ENCODE data around the gene NPHP1. TPM values are rescaled to one million over a fixed set of nuclear protein-coding genes. Genes with fewer than 3 reads are reported as not detected.

NPHP1 gene
- total and polyA plus RNA-seq, 3 experiments from 2014 or later: 1.0 to 2.5 (median 1.9) TPM

DNA sequence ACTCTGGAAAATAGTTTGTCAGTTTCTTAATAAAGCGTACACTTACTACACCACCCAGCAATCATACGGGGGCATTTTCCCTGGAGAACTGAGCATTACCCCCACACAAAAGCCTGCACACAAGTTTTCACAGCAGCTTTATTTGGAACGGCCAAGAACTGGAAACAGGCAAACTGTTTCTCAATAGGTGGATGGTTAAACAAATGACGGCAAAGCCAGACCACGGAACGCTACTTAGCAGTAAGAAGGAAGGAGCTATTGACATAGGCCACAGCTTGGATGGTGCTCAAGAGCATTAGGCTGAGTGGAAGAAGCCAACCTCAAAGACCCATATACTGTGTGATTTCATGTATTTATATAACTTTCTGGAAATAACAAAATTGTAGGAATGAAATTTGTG, 98.2 kb downstream of the NPHP1 start:
- H3K27me3 ChIP-seq (ENCODE audit: insufficient read depth, low read length, poor library complexity, severe bottlenecking): no peaks in the 10 kb centered on the region
- no peaks in the 10 kb centered on the region for H3K4me1 Mint-ChIP-seq
- H3K9me3 Mint-ChIP-seq: no peaks in the 10 kb centered on the region
- H3K9me3 ChIP-seq (ENCODE audit: low read length): no peaks in the 10 kb centered on the region
- H3K27me3 Mint-ChIP-seq: peaks cover 11 to 73% of the 10 kb centered on the region in 2 donors
- POLR2A ChIA-PET: no interaction called here
- no peaks in the 10 kb centered on the region for H3K36me3 ChIP-seq (ENCODE audit: insufficient read depth, low read length)
- no peak overlapping the region for H3K4me3 ChIP-seq (ENCODE audit: low read length)
- H3K4me1 ChIP-seq (ENCODE audit: insufficient read depth, low read length): no peaks in the 10 kb centered on the region
- no peak overlapping the region for H3K27ac ChIP-seq (ENCODE audit: low read depth, low read length)
- DNase-seq: no peak
- no peak overlapping the region for H3K27ac Mint-ChIP-seq
- no peaks in the 10 kb centered on the region for H3K36me3 Mint-ChIP-seq
- no peak overlapping the region for H3K4me3 Mint-ChIP-seq
- CTCF ChIA-PET: no interaction called here

DNA sequence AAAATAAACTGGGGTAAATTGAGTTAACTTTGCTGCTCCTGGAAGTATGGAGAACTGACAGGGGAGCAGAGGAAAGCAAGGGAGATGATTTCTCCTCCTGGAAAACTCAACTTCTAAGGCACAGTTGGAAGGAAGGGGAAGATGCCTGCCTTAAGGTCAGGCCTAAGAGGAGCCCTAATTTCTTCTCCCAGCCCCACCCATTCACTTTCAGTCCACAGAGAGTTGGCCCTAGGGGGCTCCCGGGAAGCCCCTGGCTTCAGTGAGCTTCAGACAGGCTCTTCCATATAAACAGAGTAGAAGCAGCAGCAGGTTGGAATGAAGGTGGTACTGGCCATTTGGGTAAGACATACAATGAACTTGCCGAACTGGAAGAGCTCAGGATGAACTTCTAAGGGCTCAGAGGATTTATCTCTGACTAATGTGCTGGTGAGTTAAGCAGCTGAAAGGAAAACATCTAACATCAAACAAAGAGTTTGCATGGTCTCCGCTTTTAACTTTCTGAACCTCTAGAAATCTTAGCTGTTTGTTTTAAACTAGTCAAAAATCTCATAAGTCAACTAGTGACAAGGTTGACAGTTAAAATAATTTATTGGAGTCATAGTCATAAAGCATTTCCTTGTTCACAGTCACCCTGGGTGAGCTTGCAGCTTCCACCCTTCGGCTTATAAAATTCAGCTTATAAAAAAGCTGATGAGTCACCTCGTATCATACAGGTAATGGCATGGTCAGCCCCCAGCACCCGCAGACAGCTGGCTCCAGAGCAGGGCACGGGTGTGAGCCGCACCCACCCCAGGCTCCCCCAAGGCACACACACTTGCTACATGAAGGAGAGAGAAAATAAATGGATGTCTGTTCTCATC, 99.0 kb downstream of the NPHP1 start:
- ChIA-PET CTCF (interaction anchor here (1.0 kb wide), 1 partner anchor 8 kb away, joined by 3 read pairs; no protein-coding TSS in a partner anchor), POLR2A (no interaction called here)
- DNase-seq: no peak
- no peaks in the 10 kb centered on the region for H3K36me3 ChIP-seq (ENCODE audit: insufficient read depth, low read length)
- Mint-ChIP-seq H3K27me3 (peaks cover 11 to 73% of the 10 kb centered on the region in 2 donors), H3K4me1 (peaks cover 0 to 2% (median 0%) of the 10 kb centered on the region in 3 donors), H3K4me3 (no peak overlapping the region), H3K27ac (no peak overlapping the region), H3K9me3 (no peaks in the 10 kb centered on the region), H3K36me3 (no peaks in the 10 kb centered on the region)
- H3K9me3 ChIP-seq (ENCODE audit: low read length): no peaks in the 10 kb centered on the region
- no peak overlapping the region for H3K4me3 ChIP-seq (ENCODE audit: low read length)
- no peaks in the 10 kb centered on the region for H3K4me1 ChIP-seq (ENCODE audit: insufficient read depth, low read length)
- H3K27ac ChIP-seq (ENCODE audit: low read depth, low read length): no peak overlapping the region
- no peaks in the 10 kb centered on the region for H3K27me3 ChIP-seq (ENCODE audit: insufficient read depth, low read length, poor library complexity, severe bottlenecking)

DNA sequence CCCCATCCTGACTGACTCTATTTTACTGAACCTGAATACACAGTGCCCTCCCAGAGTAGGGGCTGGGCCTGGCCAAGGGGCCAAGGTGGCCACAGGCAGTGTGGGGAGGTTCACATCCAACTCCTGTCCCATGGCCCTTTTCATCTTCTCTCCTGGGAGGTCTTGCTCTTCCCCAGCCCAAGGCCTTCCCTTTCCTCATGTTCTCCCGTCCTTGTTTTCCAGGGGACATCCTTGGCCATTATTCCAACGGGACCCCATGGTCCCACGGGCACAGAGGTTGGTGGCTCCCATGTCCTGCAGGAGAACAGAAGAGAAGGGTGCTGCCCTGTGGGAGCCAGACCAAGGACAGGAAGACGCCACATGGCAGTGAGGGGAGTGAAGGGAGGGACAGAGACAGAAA, 99.6 kb downstream of the NPHP1 start:
- Histone ChIP-seq H3K27ac (ENCODE audit: low read depth, low read length) (no peak overlapping the region), H3K9me3 (ENCODE audit: low read length) (no peaks in the 10 kb centered on the region), H3K4me1 (ENCODE audit: insufficient read depth, low read length) (no peaks in the 10 kb centered on the region), H3K4me3 (ENCODE audit: low read length) (no peak overlapping the region), H3K36me3 (ENCODE audit: insufficient read depth, low read length) (no peaks in the 10 kb centered on the region), H3K27me3 (ENCODE audit: insufficient read depth, low read length, poor library complexity, severe bottlenecking) (no peaks in the 10 kb centered on the region)
- no peaks in the 10 kb centered on the region for H3K9me3 Mint-ChIP-seq
- peaks cover 0 to 2% (median 0%) of the 10 kb centered on the region in 3 donors for H3K4me1 Mint-ChIP-seq
- peaks cover 11 to 71% of the 10 kb centered on the region in 2 donors for H3K27me3 Mint-ChIP-seq
- ChIA-PET CTCF (interaction anchor here (1.0 kb wide), 1 partner anchor 9 kb away, joined by 3 read pairs; no protein-coding TSS in a partner anchor), POLR2A (no interaction called here)
- no peaks in the 10 kb centered on the region for H3K36me3 Mint-ChIP-seq
- H3K27ac Mint-ChIP-seq: no peak overlapping the region
- H3K4me3 Mint-ChIP-seq: no peak overlapping the region
- no peak for DNase-seq

DNA sequence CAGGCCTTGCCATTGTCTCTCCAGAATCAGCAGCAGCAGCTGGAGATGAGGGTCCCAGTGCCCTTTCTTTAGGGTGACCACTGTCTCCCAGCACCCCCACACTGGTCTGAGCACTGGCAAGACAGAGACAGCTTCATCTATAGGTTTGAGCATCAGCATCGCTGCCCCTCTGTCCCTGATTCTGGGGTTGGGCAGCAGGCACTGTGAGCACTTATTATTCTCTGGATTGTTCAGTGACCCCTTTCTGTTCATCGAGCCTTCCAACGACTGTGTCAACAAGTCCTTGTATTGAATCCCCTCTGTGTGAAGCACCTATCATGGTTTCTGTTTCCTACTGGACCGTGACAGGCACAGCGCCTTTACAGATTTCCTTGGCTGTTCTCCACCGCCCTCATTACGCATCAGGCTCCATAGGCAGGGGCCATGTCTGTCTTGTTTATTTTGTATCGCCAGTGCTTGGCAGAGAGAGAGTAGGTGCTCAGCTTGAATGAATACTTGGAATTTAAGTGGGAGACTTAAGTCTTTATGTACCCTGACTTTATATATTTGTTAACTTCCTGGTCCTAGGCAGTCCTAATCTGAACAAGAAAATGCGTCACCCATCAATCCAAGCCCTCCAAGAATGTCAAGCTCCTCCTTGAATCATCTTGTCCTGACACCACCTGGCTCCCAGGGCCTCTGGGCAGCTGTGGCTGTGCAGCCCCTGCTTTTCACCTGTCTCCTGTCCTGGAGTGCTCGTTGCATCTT, 100.6 kb downstream of the NPHP1 start:
- Mint-ChIP-seq H3K36me3 (no peaks in the 10 kb centered on the region), H3K9me3 (no peaks in the 10 kb centered on the region), H3K4me1 (peaks cover 0 to 2% (median 0%) of the 10 kb centered on the region in 3 donors), H3K27ac (no peak overlapping the region), H3K4me3 (no peak overlapping the region), H3K27me3 (peaks cover 11 to 65% of the 10 kb centered on the region in 2 donors)
- CTCF ChIA-PET: no interaction called here
- H3K4me3 ChIP-seq (ENCODE audit: low read length): no peak overlapping the region
- no peaks in the 10 kb centered on the region for H3K27me3 ChIP-seq (ENCODE audit: insufficient read depth, low read length, poor library complexity, severe bottlenecking)
- no peak for DNase-seq
- H3K36me3 ChIP-seq (ENCODE audit: insufficient read depth, low read length): no peaks in the 10 kb centered on the region
- no peaks in the 10 kb centered on the region for H3K4me1 ChIP-seq (ENCODE audit: insufficient read depth, low read length)
- POLR2A ChIA-PET: no interaction called here
- no peaks in the 10 kb centered on the region for H3K9me3 ChIP-seq (ENCODE audit: low read length)
- H3K27ac ChIP-seq (ENCODE audit: low read depth, low read length): no peak overlapping the region

DNA sequence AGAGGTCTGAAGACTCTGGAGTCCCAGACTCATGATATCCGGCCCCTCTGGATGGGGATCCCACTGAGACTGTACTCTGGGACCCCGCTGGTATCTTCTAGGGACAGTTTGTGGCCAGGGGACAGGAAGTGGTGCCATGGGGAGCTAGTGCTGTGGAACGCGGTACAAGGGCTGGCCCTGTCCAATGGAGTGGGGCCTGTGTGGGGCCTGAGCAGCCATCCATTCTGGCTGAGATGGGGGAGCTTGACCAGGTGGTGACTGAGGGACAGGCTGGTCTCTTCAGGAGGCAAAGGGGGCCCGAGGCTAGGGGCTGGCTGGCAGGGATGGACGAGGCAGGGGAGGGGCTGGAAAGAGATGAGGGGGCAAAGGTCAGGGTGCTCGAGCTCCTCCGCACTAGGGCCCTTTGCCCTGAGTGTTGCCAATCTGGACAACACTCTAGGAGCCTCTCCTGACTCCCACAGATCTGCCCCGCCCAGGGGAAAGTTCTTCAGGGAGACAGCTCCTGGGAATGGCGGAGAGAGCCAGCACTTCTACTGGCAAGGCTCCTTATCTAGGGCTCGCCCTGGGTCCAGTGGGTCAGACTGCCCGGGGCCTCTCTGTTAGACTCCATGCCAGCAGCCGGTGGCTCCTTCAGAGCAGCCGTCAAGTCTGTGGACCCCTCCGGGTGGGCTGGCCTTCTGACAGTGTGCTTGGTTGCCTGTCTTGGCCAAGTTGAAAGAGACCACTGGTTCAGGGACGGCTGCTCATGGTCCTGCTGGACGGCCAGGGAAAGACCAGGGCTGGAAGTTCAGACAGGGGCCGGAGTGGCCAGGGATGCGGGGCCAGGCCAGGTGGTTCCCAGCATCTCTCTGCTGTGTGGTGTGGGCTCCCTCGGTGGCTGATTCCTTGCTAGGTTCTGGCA, 101.5 kb downstream of the NPHP1 start:
- no peaks in the 10 kb centered on the region for H3K9me3 ChIP-seq (ENCODE audit: low read length)
- H3K4me3 Mint-ChIP-seq: no peak overlapping the region
- H3K9me3 Mint-ChIP-seq: no peaks in the 10 kb centered on the region
- H3K4me1 Mint-ChIP-seq: peaks cover 0 to 2% (median 0%) of the 10 kb centered on the region in 3 donors
- ChIA-PET POLR2A (no interaction called here), CTCF (no interaction called here)
- H3K4me3 ChIP-seq (ENCODE audit: low read length): no peak overlapping the region
- peak overlapping the region in 1 of 8 donors; percentile 42 for H3K27ac Mint-ChIP-seq
- H3K27me3 Mint-ChIP-seq: peaks cover 11 to 59% of the 10 kb centered on the region in 2 donors
- no peak overlapping the region for H3K27ac ChIP-seq (ENCODE audit: low read depth, low read length)
- no peaks in the 10 kb centered on the region for H3K27me3 ChIP-seq (ENCODE audit: insufficient read depth, low read length, poor library complexity, severe bottlenecking)
- H3K36me3 Mint-ChIP-seq: no peaks in the 10 kb centered on the region
- H3K4me1 ChIP-seq (ENCODE audit: insufficient read depth, low read length): no peaks in the 10 kb centered on the region
- no peaks in the 10 kb centered on the region for H3K36me3 ChIP-seq (ENCODE audit: insufficient read depth, low read length)
- DNase-seq: no peak

DNA sequence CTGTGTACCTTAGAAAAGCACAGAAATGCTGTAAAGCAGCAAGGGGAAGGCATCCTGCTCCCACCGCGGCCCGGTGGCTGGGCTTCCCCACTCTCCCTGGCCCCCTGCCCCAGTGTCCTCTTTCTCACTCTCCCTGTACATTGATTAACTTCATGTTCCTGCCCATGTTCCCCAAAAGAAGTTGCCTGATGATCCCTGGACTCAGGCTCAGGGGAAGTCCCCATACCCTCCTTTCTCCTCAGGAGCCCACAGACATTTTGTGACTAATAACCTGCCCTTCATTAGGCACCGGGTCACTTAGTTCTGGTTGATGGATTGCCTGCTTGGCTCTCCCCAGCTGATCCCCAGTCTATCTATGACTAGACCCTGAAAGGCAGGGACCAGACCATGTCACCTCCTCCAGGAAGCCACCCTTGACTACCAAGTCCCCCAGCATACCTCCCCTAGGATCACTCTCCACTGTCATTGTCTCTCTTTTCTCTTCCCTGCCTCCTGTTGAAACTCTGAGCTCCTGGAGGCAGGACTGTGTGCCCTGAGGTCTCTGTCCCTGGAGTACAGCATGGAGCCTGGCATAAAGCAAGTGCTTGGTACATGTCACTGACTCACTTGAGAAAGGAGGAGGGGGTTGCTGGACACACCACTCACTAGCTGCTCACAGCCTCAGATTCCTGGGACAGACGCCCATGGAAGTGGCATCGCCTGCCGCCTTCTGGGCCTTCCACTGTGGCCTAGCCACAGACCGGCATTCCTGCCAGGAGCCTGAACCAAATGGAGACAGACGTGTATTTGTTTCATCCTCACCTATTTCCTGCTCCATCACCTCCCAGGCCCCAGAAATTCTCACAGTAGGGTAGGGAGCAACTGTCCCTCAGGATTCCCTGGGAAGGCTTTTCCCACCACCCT, 102.7 kb downstream of the NPHP1 start:
- CTCF ChIA-PET: no interaction called here
- Histone ChIP-seq H3K4me3 (ENCODE audit: low read length) (no peak overlapping the region), H3K9me3 (ENCODE audit: low read length) (no peaks in the 10 kb centered on the region), H3K27me3 (ENCODE audit: insufficient read depth, low read length, poor library complexity, severe bottlenecking) (no peaks in the 10 kb centered on the region), H3K27ac (ENCODE audit: low read depth, low read length) (no peak overlapping the region), H3K4me1 (ENCODE audit: insufficient read depth, low read length) (no peaks in the 10 kb centered on the region), H3K36me3 (ENCODE audit: insufficient read depth, low read length) (no peaks in the 10 kb centered on the region)
- no peaks in the 10 kb centered on the region for H3K36me3 Mint-ChIP-seq
- H3K4me3 Mint-ChIP-seq: no peak overlapping the region
- H3K27me3 Mint-ChIP-seq: peaks cover 6 to 48% of the 10 kb centered on the region in 2 donors
- POLR2A ChIA-PET: no interaction called here
- peaks cover 0 to 2% (median 0%) of the 10 kb centered on the region in 3 donors for H3K4me1 Mint-ChIP-seq
- no peak for DNase-seq
- H3K9me3 Mint-ChIP-seq: no peaks in the 10 kb centered on the region
- H3K27ac Mint-ChIP-seq: no peak overlapping the region

DNA sequence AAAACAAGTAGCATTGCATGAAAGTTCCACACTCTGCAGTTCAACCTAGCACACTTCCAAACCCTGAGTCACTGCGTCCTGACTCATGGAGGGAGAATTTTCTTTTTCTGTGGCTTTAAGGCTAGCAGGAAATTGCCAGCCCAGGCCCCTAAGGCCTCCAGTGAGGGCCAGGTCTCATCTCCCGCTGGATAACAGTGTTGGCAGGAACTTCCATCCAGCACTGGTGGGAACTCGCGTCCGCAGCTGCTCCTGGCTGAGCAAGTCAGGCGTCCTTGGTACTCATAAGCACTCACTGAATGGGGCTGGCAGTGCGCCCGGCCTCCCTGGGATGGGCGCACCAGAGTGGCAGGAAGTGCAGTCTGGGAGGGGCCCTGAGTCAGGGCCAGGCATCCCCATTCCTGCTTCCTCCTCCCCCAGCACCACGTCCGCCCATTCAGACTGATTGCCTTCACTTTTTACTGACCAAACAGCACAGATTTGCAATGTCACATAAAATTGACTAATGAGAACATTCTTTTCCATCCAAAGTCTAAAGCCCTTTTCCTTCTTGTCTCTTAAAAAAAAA, 103.5 kb downstream of the NPHP1 start:
- Histone ChIP-seq H3K4me1 (ENCODE audit: insufficient read depth, low read length) (no peaks in the 10 kb centered on the region), H3K36me3 (ENCODE audit: insufficient read depth, low read length) (no peaks in the 10 kb centered on the region), H3K27me3 (ENCODE audit: insufficient read depth, low read length, poor library complexity, severe bottlenecking) (no peaks in the 10 kb centered on the region), H3K27ac (ENCODE audit: low read depth, low read length) (no peak overlapping the region), H3K4me3 (ENCODE audit: low read length) (no peak overlapping the region), H3K9me3 (ENCODE audit: low read length) (no peaks in the 10 kb centered on the region)
- peaks cover 7 to 41% of the 10 kb centered on the region in 2 donors for H3K27me3 Mint-ChIP-seq
- CTCF ChIA-PET: no interaction called here
- POLR2A ChIA-PET: no interaction called here
- H3K9me3 Mint-ChIP-seq: no peaks in the 10 kb centered on the region
- no peak overlapping the region for H3K27ac Mint-ChIP-seq
- peaks cover 0 to 2% (median 0%) of the 10 kb centered on the region in 3 donors for H3K4me1 Mint-ChIP-seq
- DNase-seq: no peak
- no peak overlapping the region for H3K4me3 Mint-ChIP-seq
- H3K36me3 Mint-ChIP-seq: no peaks in the 10 kb centered on the region

Data from CD8-positive, alpha-beta memory T cell (primary cell).